Tibial nerve (tissue), 3 donors: ENCODE data around the gene OR7C1.
"Not testable (repeated sequence)": the region's sequence is repeated elsewhere in the genome, so short reads cannot be mapped to it uniquely, and the experiment has no call there.

Experiments used
- POLR2A ChIP-seq, 2 donors: fragments of 450-650 bp; IDR thresholded peaks; one replicate each; pipeline ENCODE4 v1.6.1; 2017; ENCODE audit warnings: antibody characterized with exemption in 2 of 2, mild to moderate bottlenecking in 2 of 2, moderate library complexity in 2 of 2
- TF ChIP-seq, protein P1 (sequence below), 5 experiments: fragments of 200-600 bp in 3 of 5; fragments of 450-650 bp in 2 of 5; sonication (generic) in 3 of 5; IDR thresholded peaks; one replicate each; pipeline ENCODE4 v1.5.1; 2016 to 2019; ENCODE audit warnings: antibody characterized with exemption in 5 of 5, mild to moderate bottlenecking in 3 of 5, moderate library complexity in 2 of 5

DNA sequence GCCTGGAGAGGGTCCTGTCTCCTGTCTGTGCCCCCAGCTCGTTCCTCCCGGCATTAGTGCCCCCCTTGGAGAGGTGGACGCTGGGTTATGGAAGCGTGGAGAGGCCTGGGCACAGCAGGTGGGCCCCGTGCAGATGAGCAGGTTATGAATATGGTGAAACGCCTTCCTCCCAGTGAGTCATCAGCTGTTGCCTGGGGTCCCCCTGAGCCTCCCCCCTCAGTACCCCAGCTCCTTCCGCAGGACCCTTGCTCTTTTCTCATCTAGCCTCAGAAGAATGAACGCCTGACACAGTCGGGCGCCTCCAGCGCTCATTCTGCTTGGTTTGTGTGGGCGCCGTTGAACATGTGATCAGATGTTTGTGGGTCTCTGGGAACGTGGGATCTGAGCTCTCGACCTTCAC, 69.1 kb downstream of the OR7C1 start:
- TF ChIP-seq, protein P1, sequence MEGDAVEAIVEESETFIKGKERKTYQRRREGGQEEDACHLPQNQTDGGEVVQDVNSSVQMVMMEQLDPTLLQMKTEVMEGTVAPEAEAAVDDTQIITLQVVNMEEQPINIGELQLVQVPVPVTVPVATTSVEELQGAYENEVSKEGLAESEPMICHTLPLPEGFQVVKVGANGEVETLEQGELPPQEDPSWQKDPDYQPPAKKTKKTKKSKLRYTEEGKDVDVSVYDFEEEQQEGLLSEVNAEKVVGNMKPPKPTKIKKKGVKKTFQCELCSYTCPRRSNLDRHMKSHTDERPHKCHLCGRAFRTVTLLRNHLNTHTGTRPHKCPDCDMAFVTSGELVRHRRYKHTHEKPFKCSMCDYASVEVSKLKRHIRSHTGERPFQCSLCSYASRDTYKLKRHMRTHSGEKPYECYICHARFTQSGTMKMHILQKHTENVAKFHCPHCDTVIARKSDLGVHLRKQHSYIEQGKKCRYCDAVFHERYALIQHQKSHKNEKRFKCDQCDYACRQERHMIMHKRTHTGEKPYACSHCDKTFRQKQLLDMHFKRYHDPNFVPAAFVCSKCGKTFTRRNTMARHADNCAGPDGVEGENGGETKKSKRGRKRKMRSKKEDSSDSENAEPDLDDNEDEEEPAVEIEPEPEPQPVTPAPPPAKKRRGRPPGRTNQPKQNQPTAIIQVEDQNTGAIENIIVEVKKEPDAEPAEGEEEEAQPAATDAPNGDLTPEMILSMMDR (IDR thresholded peaks at IDR 0.05) = not testable (repeated sequence)
- TF ChIP-seq POLR2A (IDR thresholded peaks at IDR 0.05) = not testable (repeated sequence)
